ENCODE measurements around the gene ARHGAP24.

DNA sequence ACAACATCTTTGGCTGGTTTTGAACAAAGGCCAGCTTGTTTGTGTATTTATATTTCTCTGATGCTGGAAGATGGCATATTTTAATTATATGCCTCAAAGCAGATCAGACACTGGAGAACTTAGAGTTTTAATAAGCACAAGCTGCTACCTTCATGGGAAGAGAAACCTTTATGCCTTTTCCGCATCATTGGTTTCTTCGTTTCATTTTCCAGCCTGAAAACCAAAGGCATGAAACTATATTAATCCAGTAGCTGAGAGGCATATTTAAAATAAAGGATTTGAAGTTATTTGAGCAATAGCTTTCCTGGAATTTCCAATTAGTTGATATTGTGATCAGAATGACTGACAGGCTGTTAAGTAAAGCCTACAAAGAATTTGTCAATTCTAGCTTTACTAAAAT, 141.0 kb downstream of the ARHGAP24 start:
- TF ChIP-seq CTCF (IDR thresholded peaks at IDR 0.05; ENCODE audit: poor library complexity) (no peak), EZH2 (IDR thresholded peaks at IDR 0.05; ENCODE audit: borderline replicate concordance) (no peak)
